HEK293 (cell line): ENCODE measurements around the gene MAD2L2.

Experiments
- CTCF ChIA-PET: fragments of 350-600 bp; formaldehyde crosslinking; extraction: SDS; loops from one replicate; lab custom pipeline; 2021; ENCODE audit warnings: antibody characterized with exemption; lab: Yijun Ruan, JAX
- POLR2A ChIA-PET: fragments of 300-600 bp; formaldehyde crosslinking; extraction: SDS; loops from one replicate; lab custom pipeline; 2020; ENCODE audit warnings: antibody characterized with exemption, inconsistent platforms; lab: Yijun Ruan, JAX
- H3K27ac ChIP-seq: fragments of 200-500 bp; sonication (Bioruptor generic); 2 replicates; pipeline ENCODE4 v1.5.1; 2014; ENCODE audit warnings: low read depth, low read length, control low read depth, inconsistent platforms; ENCODE audit errors: extremely low read depth
- H3K36me3 ChIP-seq, 2 experiments: fragments of 200-500 bp in 1 of 2; sonication (Bioruptor generic) in 1 of 2; 1 replicate in 1 of 2; 2 replicates in 1 of 2; pipeline ENCODE4 v1.5.1; 2014 to 2017; ENCODE audit warnings: inconsistent platforms in 2 of 2, low read length in 2 of 2; ENCODE audit not compliant: control insufficient read depth in 2 of 2, insufficient read depth in 1 of 2
- H3K4me1 ChIP-seq: fragments of 200-500 bp; sonication (Bioruptor generic); 2 replicates; pipeline ENCODE4 v1.5.1; 2014; ENCODE audit warnings: mild to moderate bottlenecking, low read length, inconsistent platforms; ENCODE audit not compliant: control insufficient read depth, insufficient read depth
- H3K4me3 ChIP-seq: 2 replicates; pipeline ENCODE4 v1.5.1; 2011; ENCODE audit warnings: low read depth, mild to moderate bottlenecking, control low read depth, low read length, moderate library complexity
- H3K9me3 ChIP-seq: fragments of 200-500 bp; sonication (Bioruptor generic); 2 replicates; pipeline ENCODE4 v1.5.1; 2014; ENCODE audit warnings: low read depth, low read length, inconsistent platforms; ENCODE audit not compliant: control insufficient read depth, insufficient read depth
- EGR2 ChIP-seq: fragments of 450-650 bp; formaldehyde crosslinking; IDR thresholded peaks from 2 replicates; pipeline ENCODE4 v1.5.1; 2016; ENCODE audit warnings: low read depth, missing biosample characterization, missing genetic modification characterization
- MEIS1 ChIP-seq: sonication (generic); formaldehyde crosslinking; IDR thresholded peaks from 2 replicates; pipeline ENCODE4 v1.8.1; 2022; ENCODE audit warnings: missing genetic modification reagents, mild to moderate bottlenecking, borderline replicate concordance
- SETDB1 ChIP-seq: IDR thresholded peaks from one replicate; pipeline ENCODE4 v1.6.1; 2017; ENCODE audit warnings: mild to moderate bottlenecking, low read length, moderate library complexity, mixed read lengths; ENCODE audit not compliant: insufficient read length
- ZNF155 ChIP-seq: fragments of 450-650 bp; formaldehyde crosslinking; IDR thresholded peaks from 2 replicates; pipeline ENCODE4 v1.5.1; 2016; ENCODE audit warnings: missing biosample characterization, missing genetic modification characterization
- ZNF239 ChIP-seq: fragments of 450-650 bp; formaldehyde crosslinking; IDR thresholded peaks from 2 replicates; pipeline ENCODE4 v1.5.1; 2016; ENCODE audit warnings: missing biosample characterization, missing genetic modification characterization
- ZNF529 ChIP-seq: fragments of 450-650 bp; formaldehyde crosslinking; IDR thresholded peaks from 2 replicates; pipeline ENCODE4 v1.5.1; 2017; ENCODE audit warnings: missing genetic modification characterization, missing biosample characterization; ENCODE audit not compliant: insufficient replicate concordance
- ZNF670 ChIP-seq: fragments of 450-650 bp; formaldehyde crosslinking; IDR thresholded peaks from 2 replicates; pipeline ENCODE4 v1.5.1; 2016; ENCODE audit warnings: missing biosample characterization, missing genetic modification characterization, low read depth
- ZNF843 ChIP-seq: fragments of 450-650 bp; formaldehyde crosslinking; IDR thresholded peaks from 2 replicates; pipeline ENCODE4 v1.5.1; 2016; ENCODE audit warnings: missing biosample characterization, missing genetic modification characterization
- TF ChIP-seq, protein P1 (sequence below): fragments of 450-650 bp; formaldehyde crosslinking; IDR thresholded peaks from 2 replicates; pipeline ENCODE4 v1.5.1; 2016; ENCODE audit warnings: missing biosample characterization, missing genetic modification characterization, borderline replicate concordance
- TF ChIP-seq, protein P2 (sequence below): fragments of 450-650 bp; formaldehyde crosslinking; IDR thresholded peaks from 2 replicates; pipeline ENCODE4 v1.5.1; 2016; ENCODE audit warnings: missing biosample characterization, missing genetic modification characterization, low read depth
- TF ChIP-seq, protein P3 (sequence below): fragments of 450-650 bp; formaldehyde crosslinking; IDR thresholded peaks from 2 replicates; pipeline ENCODE4 v1.5.0; 2017; ENCODE audit warnings: missing biosample characterization, missing genetic modification characterization, borderline replicate concordance
- TF ChIP-seq, protein P4 (sequence below): fragments of 450-650 bp; formaldehyde crosslinking; IDR thresholded peaks from 2 replicates; pipeline ENCODE4 v1.5.1; 2016; ENCODE audit warnings: missing biosample characterization, missing genetic modification characterization
- TF ChIP-seq, protein P5 (sequence below): fragments of 450-650 bp; formaldehyde crosslinking; IDR thresholded peaks from 2 replicates; pipeline ENCODE4 v1.5.1; 2016; ENCODE audit warnings: missing biosample characterization, missing genetic modification characterization
- TF ChIP-seq, protein P6 (sequence below): fragments of 450-650 bp; formaldehyde crosslinking; IDR thresholded peaks from 2 replicates; pipeline ENCODE4 v1.5.1; 2017; ENCODE audit warnings: missing biosample characterization, missing genetic modification characterization
- TF ChIP-seq, protein P7 (sequence below): fragments of 450-650 bp; formaldehyde crosslinking; IDR thresholded peaks from 2 replicates; pipeline ENCODE4 v1.5.1; 2016; ENCODE audit warnings: missing biosample characterization, missing genetic modification characterization

MAD2L2 gene

DNA sequence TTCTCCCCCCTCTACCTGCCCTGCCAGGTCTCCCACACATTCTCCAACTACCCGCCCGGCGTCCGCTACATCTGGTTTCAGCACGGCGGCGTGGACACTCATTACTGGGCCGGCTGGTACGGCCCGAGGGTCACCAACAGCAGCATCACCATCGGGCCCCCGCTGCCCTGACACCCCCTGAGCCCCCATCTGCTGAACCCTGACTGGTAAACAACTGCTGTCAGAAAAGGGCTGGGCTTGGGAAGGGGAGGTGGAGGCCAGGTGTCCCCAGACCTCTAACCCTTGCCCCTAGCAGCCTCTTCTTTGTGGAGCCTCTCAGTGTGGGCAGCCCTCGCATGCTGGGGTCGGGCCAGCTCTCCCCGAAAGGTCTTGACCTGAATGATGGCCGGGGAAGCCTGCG, 19.8 kb downstream of the MAD2L2 start:
- ChIA-PET CTCF (interaction anchor here (0.6 to 1.6 kb wide), 4 partner anchors 8 to 323 kb away, joined by 3 to 8 read pairs (median 4); no protein-coding TSS in a partner anchor), POLR2A (interaction anchor here (0.6 kb wide), 1 partner anchor 247 kb away, joined by 3 read pairs; no protein-coding TSS in a partner anchor)
- H3K36me3 ChIP-seq, result peaks cover 8 to 69% of the 10 kb centered on the region in 2 experiments; a peak in 2 of 3 replicates

DNA sequence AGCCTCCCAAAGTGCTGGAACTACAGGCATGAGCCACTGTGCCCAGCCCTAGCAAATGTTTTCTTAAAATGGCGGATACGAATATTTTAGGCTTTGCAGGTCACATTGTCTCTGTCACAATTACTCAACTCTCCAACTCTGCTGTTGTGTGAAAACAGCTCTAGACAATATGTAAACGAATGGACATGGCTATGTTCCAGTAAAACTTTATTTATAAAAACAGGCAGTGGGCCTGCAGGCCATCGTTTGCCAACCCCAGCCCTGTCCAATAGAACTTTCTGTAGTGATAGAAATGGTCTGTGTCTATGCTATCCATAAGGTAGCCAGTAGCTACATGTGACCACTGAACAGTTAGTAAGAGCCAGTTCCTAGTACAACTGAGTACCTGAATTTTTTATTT, 21.2 kb downstream of the MAD2L2 start:
- H3K9me3 ChIP-seq, result no peaks in the 10 kb centered on the region
- no peak overlapping the region for H3K27ac ChIP-seq
- TF ChIP-seq, protein P1, sequence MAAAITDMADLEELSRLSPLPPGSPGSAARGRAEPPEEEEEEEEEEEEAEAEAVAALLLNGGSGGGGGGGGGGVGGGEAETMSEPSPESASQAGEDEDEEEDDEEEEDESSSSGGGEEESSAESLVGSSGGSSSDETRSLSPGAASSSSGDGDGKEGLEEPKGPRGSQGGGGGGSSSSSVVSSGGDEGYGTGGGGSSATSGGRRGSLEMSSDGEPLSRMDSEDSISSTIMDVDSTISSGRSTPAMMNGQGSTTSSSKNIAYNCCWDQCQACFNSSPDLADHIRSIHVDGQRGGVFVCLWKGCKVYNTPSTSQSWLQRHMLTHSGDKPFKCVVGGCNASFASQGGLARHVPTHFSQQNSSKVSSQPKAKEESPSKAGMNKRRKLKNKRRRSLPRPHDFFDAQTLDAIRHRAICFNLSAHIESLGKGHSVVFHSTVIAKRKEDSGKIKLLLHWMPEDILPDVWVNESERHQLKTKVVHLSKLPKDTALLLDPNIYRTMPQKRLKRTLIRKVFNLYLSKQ, result no peak
- TF ChIP-seq, protein P2, sequence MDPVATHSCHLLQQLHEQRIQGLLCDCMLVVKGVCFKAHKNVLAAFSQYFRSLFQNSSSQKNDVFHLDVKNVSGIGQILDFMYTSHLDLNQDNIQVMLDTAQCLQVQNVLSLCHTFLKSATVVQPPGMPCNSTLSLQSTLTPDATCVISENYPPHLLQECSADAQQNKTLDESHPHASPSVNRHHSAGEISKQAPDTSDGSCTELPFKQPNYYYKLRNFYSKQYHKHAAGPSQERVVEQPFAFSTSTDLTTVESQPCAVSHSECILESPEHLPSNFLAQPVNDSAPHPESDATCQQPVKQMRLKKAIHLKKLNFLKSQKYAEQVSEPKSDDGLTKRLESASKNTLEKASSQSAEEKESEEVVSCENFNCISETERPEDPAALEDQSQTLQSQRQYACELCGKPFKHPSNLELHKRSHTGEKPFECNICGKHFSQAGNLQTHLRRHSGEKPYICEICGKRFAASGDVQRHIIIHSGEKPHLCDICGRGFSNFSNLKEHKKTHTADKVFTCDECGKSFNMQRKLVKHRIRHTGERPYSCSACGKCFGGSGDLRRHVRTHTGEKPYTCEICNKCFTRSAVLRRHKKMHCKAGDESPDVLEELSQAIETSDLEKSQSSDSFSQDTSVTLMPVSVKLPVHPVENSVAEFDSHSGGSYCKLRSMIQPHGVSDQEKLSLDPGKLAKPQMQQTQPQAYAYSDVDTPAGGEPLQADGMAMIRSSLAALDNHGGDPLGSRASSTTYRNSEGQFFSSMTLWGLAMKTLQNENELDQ (tag by site-specific recombination), result peak; percentile 63; the same call in 1 of the 2 replicates
- peaks cover 8 to 74% of the 10 kb centered on the region in 2 experiments; a peak in 2 of 3 replicates for H3K36me3 ChIP-seq
- CTCF ChIA-PET, result interaction anchor here (0.6 to 1.6 kb wide), 3 partner anchors 10 to 51 kb away, joined by 3 to 8 read pairs (median 3); no protein-coding TSS in a partner anchor
- no peaks in the 10 kb centered on the region for H3K4me1 ChIP-seq
- POLR2A ChIA-PET, result no interaction called here
- H3K4me3 ChIP-seq, result no peak overlapping the region

More for the DNA sequence above, 19.8 kb downstream of the MAD2L2 start:
- H3K27ac ChIP-seq, result no peak overlapping the region
- H3K4me3 ChIP-seq, result no peak overlapping the region
- no peaks in the 10 kb centered on the region for H3K4me1 ChIP-seq
- H3K9me3 ChIP-seq, result no peaks in the 10 kb centered on the region
- TF ChIP-seq MEIS1 (CRISPR knock-in tag) (no peak), ZNF239 (tag by site-specific recombination) (no peak), ZNF155 (tag by site-specific recombination) (no peak), ZNF843 (no peak), ZNF670 (tag by site-specific recombination) (no peak), SETDB1 (no peak), ZNF529 (tag by site-specific recombination) (no peak), EGR2 (tag by site-specific recombination) (0 out of 2 replicates have a peak, but pooled peaks have one; percentile 10)
- TF ChIP-seq, protein P3, sequence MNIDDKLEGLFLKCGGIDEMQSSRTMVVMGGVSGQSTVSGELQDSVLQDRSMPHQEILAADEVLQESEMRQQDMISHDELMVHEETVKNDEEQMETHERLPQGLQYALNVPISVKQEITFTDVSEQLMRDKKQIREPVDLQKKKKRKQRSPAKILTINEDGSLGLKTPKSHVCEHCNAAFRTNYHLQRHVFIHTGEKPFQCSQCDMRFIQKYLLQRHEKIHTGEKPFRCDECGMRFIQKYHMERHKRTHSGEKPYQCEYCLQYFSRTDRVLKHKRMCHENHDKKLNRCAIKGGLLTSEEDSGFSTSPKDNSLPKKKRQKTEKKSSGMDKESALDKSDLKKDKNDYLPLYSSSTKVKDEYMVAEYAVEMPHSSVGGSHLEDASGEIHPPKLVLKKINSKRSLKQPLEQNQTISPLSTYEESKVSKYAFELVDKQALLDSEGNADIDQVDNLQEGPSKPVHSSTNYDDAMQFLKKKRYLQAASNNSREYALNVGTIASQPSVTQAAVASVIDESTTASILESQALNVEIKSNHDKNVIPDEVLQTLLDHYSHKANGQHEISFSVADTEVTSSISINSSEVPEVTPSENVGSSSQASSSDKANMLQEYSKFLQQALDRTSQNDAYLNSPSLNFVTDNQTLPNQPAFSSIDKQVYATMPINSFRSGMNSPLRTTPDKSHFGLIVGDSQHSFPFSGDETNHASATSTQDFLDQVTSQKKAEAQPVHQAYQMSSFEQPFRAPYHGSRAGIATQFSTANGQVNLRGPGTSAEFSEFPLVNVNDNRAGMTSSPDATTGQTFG, result no peak
- TF ChIP-seq, protein P4, sequence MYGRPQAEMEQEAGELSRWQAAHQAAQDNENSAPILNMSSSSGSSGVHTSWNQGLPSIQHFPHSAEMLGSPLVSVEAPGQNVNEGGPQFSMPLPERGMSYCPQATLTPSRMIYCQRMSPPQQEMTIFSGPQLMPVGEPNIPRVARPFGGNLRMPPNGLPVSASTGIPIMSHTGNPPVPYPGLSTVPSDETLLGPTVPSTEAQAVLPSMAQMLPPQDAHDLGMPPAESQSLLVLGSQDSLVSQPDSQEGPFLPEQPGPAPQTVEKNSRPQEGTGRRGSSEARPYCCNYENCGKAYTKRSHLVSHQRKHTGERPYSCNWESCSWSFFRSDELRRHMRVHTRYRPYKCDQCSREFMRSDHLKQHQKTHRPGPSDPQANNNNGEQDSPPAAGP (tag by site-specific recombination), result peak; percentile 37; the same call in 1 of the 2 replicates
- TF ChIP-seq, protein P5, sequence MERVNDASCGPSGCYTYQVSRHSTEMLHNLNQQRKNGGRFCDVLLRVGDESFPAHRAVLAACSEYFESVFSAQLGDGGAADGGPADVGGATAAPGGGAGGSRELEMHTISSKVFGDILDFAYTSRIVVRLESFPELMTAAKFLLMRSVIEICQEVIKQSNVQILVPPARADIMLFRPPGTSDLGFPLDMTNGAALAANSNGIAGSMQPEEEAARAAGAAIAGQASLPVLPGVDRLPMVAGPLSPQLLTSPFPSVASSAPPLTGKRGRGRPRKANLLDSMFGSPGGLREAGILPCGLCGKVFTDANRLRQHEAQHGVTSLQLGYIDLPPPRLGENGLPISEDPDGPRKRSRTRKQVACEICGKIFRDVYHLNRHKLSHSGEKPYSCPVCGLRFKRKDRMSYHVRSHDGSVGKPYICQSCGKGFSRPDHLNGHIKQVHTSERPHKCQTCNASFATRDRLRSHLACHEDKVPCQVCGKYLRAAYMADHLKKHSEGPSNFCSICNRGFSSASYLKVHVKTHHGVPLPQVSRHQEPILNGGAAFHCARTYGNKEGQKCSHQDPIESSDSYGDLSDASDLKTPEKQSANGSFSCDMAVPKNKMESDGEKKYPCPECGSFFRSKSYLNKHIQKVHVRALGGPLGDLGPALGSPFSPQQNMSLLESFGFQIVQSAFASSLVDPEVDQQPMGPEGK (tag by site-specific recombination), result peak; percentile 37; the same call in 1 of the 2 replicates
- TF ChIP-seq, protein P6, sequence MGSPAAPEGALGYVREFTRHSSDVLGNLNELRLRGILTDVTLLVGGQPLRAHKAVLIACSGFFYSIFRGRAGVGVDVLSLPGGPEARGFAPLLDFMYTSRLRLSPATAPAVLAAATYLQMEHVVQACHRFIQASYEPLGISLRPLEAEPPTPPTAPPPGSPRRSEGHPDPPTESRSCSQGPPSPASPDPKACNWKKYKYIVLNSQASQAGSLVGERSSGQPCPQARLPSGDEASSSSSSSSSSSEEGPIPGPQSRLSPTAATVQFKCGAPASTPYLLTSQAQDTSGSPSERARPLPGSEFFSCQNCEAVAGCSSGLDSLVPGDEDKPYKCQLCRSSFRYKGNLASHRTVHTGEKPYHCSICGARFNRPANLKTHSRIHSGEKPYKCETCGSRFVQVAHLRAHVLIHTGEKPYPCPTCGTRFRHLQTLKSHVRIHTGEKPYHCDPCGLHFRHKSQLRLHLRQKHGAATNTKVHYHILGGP (tag by site-specific recombination), result no peak
- TF ChIP-seq, protein P7, sequence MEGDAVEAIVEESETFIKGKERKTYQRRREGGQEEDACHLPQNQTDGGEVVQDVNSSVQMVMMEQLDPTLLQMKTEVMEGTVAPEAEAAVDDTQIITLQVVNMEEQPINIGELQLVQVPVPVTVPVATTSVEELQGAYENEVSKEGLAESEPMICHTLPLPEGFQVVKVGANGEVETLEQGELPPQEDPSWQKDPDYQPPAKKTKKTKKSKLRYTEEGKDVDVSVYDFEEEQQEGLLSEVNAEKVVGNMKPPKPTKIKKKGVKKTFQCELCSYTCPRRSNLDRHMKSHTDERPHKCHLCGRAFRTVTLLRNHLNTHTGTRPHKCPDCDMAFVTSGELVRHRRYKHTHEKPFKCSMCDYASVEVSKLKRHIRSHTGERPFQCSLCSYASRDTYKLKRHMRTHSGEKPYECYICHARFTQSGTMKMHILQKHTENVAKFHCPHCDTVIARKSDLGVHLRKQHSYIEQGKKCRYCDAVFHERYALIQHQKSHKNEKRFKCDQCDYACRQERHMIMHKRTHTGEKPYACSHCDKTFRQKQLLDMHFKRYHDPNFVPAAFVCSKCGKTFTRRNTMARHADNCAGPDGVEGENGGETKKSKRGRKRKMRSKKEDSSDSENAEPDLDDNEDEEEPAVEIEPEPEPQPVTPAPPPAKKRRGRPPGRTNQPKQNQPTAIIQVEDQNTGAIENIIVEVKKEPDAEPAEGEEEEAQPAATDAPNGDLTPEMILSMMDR (tag by site-specific recombination), result no peak
- TF ChIP-seq, all 188 proteins: peak for 3
